ENCODE results near the gene FAM53B. TPM values are rescaled to one million over a fixed set of nuclear protein-coding genes. Genes with fewer than 3 reads are reported as not detected.

Gene FAM53B
- total RNA-seq, 4 donors from 2014 or later: 63.5 to 75.5 (median 67.3) TPM

DNA sequence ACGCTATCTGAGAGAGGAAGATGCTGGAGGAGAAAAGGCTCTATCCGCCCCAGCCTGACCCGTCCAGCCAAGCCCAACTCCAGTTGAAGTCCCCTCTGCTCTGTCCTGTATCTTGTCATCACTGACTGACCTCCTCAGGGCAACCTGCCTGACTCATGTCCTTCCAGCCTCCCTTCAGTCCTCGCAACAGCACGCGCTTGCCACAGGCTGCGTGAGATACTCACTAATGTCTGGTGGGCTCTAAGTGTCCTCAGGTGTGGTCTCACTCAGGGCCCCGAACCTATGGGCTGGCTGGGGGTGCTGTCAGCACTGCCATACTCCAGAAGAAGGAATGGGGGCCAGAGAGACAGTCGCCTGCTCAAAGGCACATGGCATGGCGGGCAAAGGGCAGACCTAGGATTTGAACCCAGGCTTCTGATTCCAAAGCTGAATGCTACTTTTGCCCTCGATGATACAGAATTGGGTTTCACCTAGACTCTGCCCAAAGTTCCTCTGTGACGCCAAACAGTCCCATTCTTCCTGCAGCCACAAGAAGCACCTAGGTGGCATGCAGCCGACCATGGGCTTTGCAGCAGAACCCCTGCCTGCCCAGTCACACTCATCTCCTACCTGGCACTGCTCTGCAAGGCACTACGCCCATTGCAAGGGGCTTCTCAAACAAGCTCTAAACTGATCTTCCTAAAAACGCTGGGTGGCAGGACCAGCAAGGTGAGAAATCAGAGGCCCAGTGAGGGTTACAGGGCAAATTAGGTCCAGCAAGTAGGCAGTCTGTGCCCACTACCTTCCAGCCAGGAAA, 8.5 kb downstream of the FAM53B start:
- Histone ChIP-seq H3K9me3 (no peaks in the 10 kb centered on the region), H3K4me3 (no peak overlapping the region), H3K36me3 (no peaks in the 10 kb centered on the region), H3K27me3 (no peaks in the 10 kb centered on the region), H3K4me1 (peaks cover 100% of the 10 kb centered on the region), H3K27ac (peak overlapping the region; percentile 56)
- 85% methylated on average over 11 of the region's 15 CpGs for WGBS
- TF ChIP-seq POLR2AphosphoS5 (IDR thresholded peaks at IDR 0.05) (no peak), POLR2A (IDR thresholded peaks at IDR 0.05) (no peak), EP300 (IDR thresholded peaks at IDR 0.05) (no peak)
- TF ChIP-seq, protein P1, sequence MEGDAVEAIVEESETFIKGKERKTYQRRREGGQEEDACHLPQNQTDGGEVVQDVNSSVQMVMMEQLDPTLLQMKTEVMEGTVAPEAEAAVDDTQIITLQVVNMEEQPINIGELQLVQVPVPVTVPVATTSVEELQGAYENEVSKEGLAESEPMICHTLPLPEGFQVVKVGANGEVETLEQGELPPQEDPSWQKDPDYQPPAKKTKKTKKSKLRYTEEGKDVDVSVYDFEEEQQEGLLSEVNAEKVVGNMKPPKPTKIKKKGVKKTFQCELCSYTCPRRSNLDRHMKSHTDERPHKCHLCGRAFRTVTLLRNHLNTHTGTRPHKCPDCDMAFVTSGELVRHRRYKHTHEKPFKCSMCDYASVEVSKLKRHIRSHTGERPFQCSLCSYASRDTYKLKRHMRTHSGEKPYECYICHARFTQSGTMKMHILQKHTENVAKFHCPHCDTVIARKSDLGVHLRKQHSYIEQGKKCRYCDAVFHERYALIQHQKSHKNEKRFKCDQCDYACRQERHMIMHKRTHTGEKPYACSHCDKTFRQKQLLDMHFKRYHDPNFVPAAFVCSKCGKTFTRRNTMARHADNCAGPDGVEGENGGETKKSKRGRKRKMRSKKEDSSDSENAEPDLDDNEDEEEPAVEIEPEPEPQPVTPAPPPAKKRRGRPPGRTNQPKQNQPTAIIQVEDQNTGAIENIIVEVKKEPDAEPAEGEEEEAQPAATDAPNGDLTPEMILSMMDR (IDR thresholded peaks at IDR 0.05): no peak
- DNase-seq (ENCODE audit: low spot score in 2 of 2): no peak

DNA sequence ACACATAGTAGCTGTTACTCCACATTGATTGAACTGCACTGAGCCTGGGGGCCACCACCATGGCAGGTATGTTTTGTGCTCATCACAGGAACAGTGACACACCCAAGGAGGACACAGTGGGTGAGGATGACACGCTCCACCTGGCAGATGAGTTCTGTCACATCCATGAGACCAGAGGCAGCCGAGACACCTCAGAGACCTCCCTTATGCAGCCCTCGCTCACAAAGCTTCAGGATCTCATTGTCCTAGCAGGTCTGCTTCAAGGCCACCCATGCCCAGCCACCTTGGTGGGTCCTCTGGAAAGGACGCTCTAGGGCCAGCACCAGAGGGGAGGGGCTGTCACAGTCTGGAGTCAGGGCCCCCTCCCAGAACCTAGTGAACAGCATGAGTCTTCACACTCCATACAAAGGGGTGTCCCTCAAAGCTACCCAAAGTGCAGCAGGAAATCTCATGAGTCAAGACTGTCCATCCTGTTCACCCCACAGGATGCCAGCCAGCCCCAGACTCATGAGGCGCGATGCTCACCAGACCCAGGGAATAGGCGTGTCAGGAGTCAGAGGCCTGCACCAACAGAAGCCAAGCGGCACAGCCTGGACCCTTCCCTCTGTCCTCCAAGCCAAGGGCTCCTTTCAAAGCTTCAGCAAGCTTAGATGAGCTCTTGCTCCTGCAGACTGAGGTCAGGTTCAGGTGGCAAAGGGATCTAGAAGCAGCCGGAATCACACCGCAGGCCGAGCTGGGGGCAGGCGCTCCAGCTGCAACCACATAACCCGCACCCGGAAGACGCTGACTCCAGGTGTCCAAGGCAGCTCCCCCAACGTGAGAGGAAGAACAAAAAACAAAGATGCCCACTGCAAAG, 9.6 kb downstream of the FAM53B start:
- no peak for DNase-seq (ENCODE audit: low spot score in 2 of 2)
- Histone ChIP-seq H3K27ac (peak overlapping the region; percentile 13), H3K36me3 (no peaks in the 10 kb centered on the region), H3K27me3 (no peaks in the 10 kb centered on the region), H3K4me3 (no peak overlapping the region), H3K9me3 (no peaks in the 10 kb centered on the region), H3K4me1 (peaks cover 96% of the 10 kb centered on the region)
- 87% methylated on average over 11 of the region's 16 CpGs for WGBS
- no peak for TF ChIP-seq POLR2A (IDR thresholded peaks at IDR 0.05)
- no peak for TF ChIP-seq EP300 (IDR thresholded peaks at IDR 0.05)
- TF ChIP-seq, protein P1 (IDR thresholded peaks at IDR 0.05): no peak

DNA sequence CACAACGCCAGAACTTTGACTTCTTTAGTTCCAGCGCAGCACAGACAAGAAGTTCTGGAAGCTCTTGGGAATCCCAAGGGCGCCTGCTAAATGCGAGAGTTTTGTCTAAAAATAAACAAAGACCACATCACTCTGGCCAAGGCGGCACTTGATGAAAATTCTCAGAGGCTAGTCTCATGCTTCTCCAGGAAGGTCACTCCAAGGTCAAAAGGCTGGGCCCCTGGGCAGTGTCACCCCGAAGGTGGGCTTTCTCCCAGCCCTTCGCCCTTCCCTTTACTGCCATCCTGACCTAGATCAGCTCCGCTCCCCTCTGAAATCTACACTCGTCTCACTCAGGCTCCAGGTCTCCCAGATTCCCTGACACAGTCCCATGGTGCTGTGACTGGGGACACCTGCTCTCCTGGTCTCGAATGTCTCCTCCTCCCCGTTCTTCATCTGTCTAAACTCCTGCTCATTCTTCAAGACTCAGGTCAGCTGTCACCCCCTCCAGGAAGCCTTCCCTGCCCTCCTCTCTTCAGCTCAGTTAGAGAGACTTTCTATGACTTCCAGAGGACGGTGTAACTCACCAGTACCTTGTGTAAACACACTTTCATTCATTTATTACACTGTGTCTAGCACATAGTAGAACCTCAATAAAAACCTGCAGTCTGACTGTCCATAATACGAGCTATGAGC, 10.5 kb downstream of the FAM53B start:
- Histone ChIP-seq H3K36me3 (no peaks in the 10 kb centered on the region), H3K4me1 (peaks cover 96% of the 10 kb centered on the region), H3K27ac (peak overlapping the region; percentile 68), H3K9me3 (no peaks in the 10 kb centered on the region), H3K27me3 (no peaks in the 10 kb centered on the region), H3K4me3 (no peak overlapping the region)
- 71% methylated on average over 13 of the region's 13 CpGs for WGBS
- TF ChIP-seq, protein P1 (IDR thresholded peaks at IDR 0.05): no peak
- TF ChIP-seq EP300 (IDR thresholded peaks at IDR 0.05) (no peak), POLR2A (IDR thresholded peaks at IDR 0.05) (no peak)
- no peak for DNase-seq (ENCODE audit: low spot score in 2 of 2)

DNA sequence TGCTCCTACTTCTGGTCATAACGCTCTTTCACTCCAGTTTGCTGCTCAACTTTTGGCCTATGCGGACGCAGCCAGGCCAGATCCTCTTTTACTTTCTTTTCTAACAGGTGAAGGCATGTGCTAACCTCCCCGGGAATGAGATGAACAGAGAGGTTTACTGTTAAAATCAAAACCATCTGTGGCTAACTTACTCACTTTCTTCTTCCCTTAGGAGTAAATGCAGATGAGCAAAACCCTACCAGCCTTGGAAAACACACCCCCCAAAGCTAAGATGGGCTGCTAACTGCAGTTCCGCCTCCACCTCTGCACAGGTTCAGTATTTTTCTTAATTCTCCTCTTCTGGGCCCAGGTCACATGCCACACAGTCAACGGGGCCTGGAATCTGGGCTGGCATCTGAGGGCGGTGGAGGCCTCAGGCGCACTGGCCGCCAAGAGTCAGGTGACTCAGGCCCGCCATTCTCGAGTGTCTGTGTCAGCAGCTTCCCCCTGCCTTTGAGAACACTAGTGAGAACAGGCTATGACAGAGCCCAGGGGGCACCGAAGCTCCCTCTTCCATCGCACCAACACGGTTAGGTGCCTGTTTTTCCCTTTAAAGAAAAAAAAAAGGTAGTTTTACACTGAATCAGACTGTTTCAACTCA, 11.1 kb downstream of the FAM53B start:
- Histone ChIP-seq H3K36me3 (no peaks in the 10 kb centered on the region), H3K27me3 (no peaks in the 10 kb centered on the region), H3K4me1 (peaks cover 96% of the 10 kb centered on the region), H3K27ac (peak overlapping the region; percentile 68), H3K4me3 (no peak overlapping the region), H3K9me3 (no peaks in the 10 kb centered on the region)
- WGBS: 48% methylated on average over 11 of the region's 14 CpGs
- DNase-seq (ENCODE audit: low spot score in 2 of 2): peak in 1 of 2 donors; percentile 64
- TF ChIP-seq EP300 (IDR thresholded peaks at IDR 0.05) (no peak), POLR2A (IDR thresholded peaks at IDR 0.05) (no peak), POLR2AphosphoS5 (IDR thresholded peaks at IDR 0.05) (no peak)
- TF ChIP-seq, protein P1 (IDR thresholded peaks at IDR 0.05): no peak
